ENCODE results near the gene COL15A1. TPM values are rescaled to one million over a fixed set of nuclear protein-coding genes. Genes with fewer than 3 reads are reported as not detected.
"Not testable (repeated sequence)": the region's sequence is repeated elsewhere in the genome, so short reads cannot be mapped to it uniquely, and the experiment has no call there.

COL15A1 gene
- 0.42 and 31.5 TPM in 2 replicates for total RNA-seq

GRCh38 chr9:98943682-98944056 lies at the start of gene COL15A1:
Gene COL15A1 (plus strand): TSS chr9:98943907. CDS start chr9:98944062, 155 bp downstream.
- DNase-seq = no peak

DNA sequence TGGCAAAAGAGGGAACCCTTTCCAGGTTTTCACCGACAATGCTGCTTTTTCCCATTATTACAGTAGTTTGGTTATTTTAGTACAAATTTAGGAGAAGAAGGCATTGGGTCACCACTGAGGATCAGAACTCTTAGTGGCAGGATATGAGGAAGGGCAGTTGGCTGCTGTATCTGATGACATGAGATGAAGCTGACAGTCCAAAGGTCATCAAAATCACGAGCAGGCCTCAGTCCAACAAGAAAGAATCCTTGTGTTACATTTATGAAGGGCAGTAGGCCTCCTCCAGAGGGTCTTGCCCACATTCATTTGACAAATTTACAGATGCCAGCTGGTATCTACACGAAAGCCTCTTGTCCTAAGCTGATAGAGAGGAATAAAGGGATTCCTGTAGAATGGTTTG lies 49.5 kb upstream of the COL15A1 start:
- DNase-seq = no peak

DNA sequence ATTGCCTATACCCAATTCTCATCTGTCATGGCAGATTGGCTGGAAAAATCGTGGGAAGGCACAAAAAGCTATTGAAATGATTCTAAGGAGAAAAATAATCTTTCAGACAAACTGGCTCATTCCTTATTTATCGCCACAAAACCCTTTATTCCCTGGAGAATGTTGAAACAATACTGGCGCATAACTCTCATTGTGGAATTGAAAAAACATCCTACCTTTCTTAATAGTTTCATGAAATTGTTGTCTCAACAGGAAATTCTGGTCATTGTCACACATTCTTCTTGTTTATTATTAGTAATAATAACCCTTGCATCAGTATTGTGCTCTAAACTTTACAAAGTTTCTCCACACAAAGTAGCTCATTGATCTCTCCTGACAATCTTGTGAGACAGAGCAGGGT lies 48.9 kb upstream of the COL15A1 start:
- peak; percentile 29 for DNase-seq

DNA sequence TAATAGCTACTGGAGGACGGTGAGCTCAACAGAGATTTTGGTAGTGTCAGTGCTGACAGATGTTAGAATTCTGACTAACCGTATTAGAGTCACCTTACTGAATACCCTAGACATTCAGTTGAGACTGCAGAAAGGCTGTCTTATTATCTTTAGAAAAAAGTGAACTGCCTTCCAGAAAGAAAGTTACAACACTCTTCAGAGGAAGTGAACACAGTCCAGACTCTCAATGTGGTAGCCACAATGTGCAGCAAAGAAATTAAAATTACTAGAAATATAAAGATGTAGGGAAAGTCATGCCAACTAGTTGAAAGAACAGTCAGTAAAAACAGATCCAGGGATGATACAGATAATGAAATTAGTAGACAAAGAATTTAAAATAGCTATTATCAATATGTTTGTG lies 47.1 kb upstream of the COL15A1 start:
- DNase-seq = no peak

- peak; percentile 62 for DNase-seq
These were observed 46.0 kb upstream of the COL15A1 start for GRCh38 chr9:98897745-98898144.

DNA sequence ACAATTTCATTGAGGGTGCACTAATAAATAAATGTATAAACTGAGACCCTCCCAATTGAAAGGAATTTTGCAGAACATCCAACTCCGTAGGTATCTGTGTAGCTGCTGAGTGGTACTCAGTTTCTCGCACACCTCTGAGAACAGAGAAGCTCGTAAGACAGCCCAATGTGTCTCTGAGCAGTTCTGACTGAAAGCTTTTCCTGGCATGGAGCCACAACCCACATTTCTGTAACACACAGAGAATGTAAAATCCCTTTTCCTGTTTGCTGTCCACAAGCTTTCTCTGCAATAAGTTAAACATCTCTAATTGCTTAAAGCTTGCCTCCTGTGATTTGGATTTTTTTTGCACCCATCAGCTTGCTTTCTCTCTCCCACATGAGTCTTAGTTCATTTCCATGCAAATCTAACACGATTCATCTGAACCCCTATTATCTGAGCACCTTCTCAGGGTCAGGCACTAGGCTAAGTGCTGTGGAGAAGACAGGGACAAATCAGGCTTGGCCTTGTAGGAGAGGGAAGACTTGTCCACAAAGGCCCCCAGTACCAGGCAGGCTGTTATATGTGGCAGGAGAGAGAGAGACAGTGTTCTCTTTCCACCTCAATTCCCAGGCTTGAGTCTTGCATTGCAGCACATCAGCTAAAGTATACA lies 44.2 kb upstream of the COL15A1 start:
- peak; percentile 49 for DNase-seq

DNA sequence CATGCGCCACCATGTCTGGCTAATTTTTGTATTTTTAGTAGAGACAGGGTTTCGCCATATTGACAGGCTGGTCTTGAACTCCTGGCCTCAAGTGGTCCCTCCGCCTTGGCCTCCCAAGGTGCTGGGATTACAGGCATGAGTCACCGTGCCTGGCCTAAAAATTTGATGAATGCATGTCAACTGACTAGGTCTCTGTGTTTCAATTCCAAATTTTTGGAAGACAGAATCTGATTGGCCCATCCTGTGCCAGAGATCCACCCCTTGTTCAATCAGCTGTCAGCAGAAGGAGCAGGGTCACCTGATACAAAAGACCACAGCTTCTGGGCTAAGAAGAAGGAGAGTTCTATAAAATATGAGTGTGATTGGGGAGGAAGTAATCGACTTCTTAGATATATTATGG lies 43.5 kb upstream of the COL15A1 start:
- DNase-seq = no peak

- DNase-seq = no peak
These were observed 43.0 kb upstream of the COL15A1 start for GRCh38 chr9:98900725-98901124.

GRCh38 chr9:98901843-98902242 lies 41.9 kb upstream of the COL15A1 start:
- not testable (repeated sequence) for DNase-seq

DNA sequence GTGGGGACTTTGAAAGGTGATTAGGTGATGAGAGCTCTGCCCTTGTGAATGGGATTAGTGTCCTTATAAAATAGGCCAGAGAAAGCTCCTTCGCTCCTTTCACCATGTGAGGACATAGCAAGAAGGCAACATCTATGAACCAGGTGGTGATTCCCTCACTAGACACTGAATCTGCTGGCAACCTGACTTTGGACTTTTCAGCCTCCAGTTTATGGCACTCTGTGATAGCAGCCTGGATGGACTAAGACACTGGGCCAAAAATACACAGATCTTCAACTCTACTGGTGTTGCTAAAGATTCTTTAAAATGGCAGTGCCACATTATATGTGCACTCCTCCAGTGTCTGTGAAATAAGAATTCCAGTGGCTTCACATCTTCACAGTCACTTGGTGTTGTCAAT lies 41.2 kb upstream of the COL15A1 start:
- no peak for DNase-seq

- DNase-seq = no peak
These were observed 40.8 kb upstream of the COL15A1 start for GRCh38 chr9:98902925-98903324.

- DNase-seq = no peak
These were observed 39.7 kb upstream of the COL15A1 start for GRCh38 chr9:98903961-98904411.

- no peak for DNase-seq
These were observed 38.7 kb upstream of the COL15A1 start for GRCh38 chr9:98905015-98905414.

DNA sequence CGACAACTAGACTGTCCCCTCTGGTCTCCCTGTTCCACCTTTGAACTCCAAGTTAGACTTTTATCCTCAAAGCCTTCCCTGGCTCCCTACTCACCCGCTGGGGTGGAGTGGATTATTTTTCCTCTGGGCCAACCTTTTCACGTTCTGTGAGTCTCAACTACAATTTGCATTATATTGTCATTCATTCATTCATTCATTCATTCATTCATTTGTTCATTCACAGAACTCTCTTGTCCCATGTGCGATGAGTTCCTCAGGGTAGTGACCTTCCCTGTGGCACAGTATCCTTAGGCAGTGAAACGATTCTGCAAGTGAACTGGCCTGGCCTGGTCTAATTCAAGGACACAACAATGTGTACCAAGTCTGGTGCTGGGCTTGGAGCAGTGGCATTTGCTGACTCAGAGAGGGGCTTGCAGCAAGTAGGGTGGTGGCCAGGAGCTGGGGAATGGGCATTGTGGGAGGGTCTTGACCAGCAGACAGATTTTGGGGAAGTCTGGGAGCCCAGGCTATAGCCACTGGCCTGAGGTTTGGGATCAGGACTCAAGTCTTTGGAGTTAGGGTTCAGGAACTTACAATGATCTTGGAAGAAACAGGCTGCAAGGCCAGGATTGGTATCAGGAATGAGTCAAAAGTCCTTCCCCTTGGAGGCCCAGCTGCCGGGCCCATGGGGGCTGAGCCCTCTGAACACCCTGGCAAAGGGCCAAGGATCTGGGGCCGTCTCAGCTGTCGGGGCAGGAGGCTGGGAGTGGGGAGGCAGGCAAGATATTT lies 37.2 kb upstream of the COL15A1 start:
- DNase-seq = no peak

- no peak for DNase-seq
These were observed 36.7 kb upstream of the COL15A1 start for GRCh38 chr9:98907055-98907454.

DNA sequence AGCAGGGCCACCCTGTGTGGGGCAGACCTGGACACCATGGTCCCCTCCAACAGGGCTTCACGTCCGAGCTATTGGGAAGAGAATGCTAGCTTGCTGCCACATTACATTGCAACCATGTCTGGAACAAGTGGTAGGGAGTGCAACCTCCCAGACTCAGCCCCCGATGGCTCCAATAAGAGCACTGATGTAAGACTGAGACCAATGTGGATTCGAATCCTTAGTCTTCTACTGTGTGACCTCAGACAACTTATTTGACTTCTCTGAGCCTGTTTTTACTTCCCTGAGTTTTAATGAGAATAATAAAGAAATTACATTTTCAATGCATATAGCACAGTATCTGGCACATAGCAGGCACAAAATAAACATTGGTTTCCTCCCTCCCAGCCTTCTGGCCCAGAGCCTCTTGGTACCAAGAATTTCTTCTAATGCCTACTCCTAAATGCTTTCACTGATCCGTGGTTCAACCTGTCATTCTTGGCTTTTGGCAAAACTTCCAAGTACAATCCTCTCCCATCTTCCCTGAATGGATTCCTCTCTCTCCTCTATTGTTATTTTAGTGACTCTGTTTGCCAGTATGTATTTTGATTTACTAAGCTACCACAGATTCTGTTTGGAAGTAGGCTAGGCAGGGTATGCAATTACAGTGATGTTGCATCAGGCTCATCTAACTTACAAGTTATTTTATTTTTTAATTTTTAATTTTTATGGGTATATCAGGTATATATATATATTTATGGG lies 34.6 kb upstream of the COL15A1 start:
- no peak for DNase-seq

DNA sequence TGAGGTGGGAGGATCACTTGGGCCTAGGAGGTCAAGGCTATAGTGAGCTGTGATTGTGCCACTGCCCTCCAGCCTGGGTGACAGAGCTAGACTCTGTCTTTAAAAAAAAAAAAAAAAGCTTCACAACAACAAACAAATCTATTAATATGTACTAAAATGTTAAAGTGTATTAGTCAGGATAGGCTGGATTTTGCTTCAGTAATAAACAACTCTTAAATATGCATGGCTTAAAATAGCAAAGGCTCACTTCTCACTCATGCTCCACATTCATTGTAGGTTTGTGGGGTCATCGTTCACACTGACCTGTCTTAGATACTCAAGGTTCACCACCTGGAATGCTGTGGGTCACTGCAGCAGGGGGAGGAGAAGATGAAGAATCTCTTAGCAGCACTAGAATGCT lies 33.8 kb upstream of the COL15A1 start:
- DNase-seq = no peak

- DNase-seq = no peak
These were observed 32.7 kb upstream of the COL15A1 start for GRCh38 chr9:98911042-98911441.

- DNase-seq = not testable (repeated sequence)
These were observed 32.0 kb upstream of the COL15A1 start for GRCh38 chr9:98911738-98912137.

DNA sequence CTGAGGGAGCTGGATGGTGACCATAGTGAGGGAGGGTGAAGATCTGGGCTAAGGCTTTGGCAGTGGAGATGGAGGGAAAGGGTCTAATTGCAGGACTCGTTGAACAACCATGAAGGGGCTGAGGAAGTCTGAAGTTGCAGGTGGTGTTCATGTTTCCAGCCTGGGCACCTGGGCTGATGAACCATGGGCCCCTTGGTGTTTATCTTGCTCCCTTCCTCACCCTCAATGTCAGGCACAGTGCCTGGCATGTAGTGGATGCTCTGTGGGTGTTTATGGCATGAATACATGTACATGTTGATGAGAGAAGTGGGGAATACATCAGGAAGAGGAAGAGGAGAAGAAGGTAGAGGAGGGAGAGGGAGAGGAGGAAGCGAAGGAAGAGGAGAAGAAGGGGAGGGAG lies 31.3 kb upstream of the COL15A1 start:
- no peak for DNase-seq

DNA sequence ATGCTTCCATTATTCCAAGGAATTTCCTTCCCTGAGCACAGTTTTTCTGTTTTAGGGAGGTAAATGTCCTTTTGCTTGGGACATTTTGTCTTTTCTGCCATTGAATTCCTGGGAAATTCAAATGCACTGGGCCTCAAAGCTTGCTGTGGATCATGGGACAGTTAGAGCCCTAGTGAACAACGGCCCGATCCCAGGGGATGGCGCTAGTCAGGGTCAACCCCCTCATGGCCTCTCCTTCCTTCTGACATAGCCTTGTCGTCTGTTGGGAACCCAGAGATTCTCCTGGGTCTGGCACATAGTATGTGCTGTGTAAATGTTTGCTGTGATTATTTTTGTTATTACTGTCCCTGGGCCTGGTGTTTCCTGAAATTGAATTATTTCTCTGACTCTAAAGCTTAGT lies 30.7 kb upstream of the COL15A1 start:
- no peak for DNase-seq

GRCh38 chr9:98913705-98914104 lies 30.0 kb upstream of the COL15A1 start:
- DNase-seq = no peak

- no peak for DNase-seq
These were observed 28.1 kb upstream of the COL15A1 start for GRCh38 chr9:98915599-98915998.

DNA sequence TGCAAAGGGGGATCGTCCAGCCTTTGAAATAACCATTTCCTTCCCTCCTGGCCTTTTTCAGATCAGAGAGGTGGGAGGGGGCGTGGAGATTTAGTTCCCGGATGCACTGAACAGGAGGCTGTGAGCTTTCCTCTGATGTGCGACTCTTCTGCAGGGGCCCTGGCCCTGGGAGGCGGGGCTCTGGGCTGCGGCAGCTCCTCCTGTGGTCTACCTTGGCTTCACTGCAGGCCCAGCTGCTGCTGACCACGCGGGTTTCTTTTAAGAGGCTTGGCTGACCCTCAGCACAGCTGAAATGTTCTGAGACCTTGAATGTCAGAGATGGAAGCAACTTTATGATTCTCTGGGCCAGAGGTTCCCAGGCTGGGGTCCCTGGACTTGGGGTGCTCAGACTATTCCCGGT lies 27.0 kb upstream of the COL15A1 start:
- no peak for DNase-seq
